IMR-90 (cell line): ENCODE results near the gene AMPD2. TPM values are rescaled to one million over a fixed set of nuclear protein-coding genes. Genes with fewer than 3 reads are reported as not detected.

Experiments
- ATAC-seq: fragments of 200-7000 bp; cut with Tn5 transposase; 2 replicates; pipeline ENCODE4 v1.9.1; 2020; ENCODE audit warnings: low read depth, mild to moderate bottlenecking, moderate library complexity
- BruUV-seq: library from RNA; stranded (reverse); fragments of 400-500 nt; replicated peaks from 2 replicates; lab custom pipeline; 2021; lab: Mats Ljungman, UMichigan
- CTCF ChIA-PET: fragments of 300-600 bp; formaldehyde crosslinking; extraction: SDS; loops from one replicate; lab custom pipeline; 2021; ENCODE audit warnings: antibody characterized with exemption; lab: Yijun Ruan, JAX
- POLR2A ChIA-PET: fragments of 300-600 bp; sonication (Branson Sonifier 250); formaldehyde crosslinking; loops from one replicate; lab custom pipeline; 2022; ENCODE audit warnings: antibody characterized with exemption; ENCODE audit not compliant: unreplicated experiment; lab: Charles Lee
- DNase-seq: peaks from one replicate; pipeline ENCODE4 v3.0.0; 2013
- H2AFZ ChIP-seq: replicated peaks from 2 replicates; pipeline ENCODE3; 2013; ENCODE audit warnings: low read length, mild to moderate bottlenecking; ENCODE audit not compliant: poor library complexity
- H2AK5ac ChIP-seq: 2 replicates; pipeline ENCODE4 v1.6.1; 2013; ENCODE audit warnings: low read depth, low read length, inconsistent platforms
- H2AK9ac ChIP-seq: replicated peaks from 2 replicates; pipeline ENCODE3; 2013; ENCODE audit warnings: mild to moderate bottlenecking, low read depth, low read length, moderate library complexity; ENCODE audit not compliant: poor library complexity
- H2BK120ac ChIP-seq: 2 replicates; pipeline ENCODE4 v1.6.1; 2013; ENCODE audit warnings: low read depth, low read length, inconsistent platforms
- H2BK15ac ChIP-seq: 3 replicates; pipeline ENCODE4 v1.6.1; 2013; ENCODE audit warnings: low read depth, low read length, inconsistent platforms
- H2BK20ac ChIP-seq: 2 replicates; pipeline ENCODE4 v1.6.1; 2013; ENCODE audit warnings: low read depth, mild to moderate bottlenecking, inconsistent platforms, low read length, moderate library complexity
- H2BK5ac ChIP-seq: 2 replicates; pipeline ENCODE4 v1.6.1; 2013; ENCODE audit warnings: mild to moderate bottlenecking, low read depth, low read length, inconsistent platforms; ENCODE audit not compliant: poor library complexity, severe bottlenecking
- H3K14ac ChIP-seq: replicated peaks from 2 replicates; pipeline ENCODE4 v1.6.1; 2013; ENCODE audit warnings: low read depth, low read length, inconsistent platforms
- H3K18ac ChIP-seq: 2 replicates; pipeline ENCODE4 v1.6.1; 2013; ENCODE audit warnings: low read depth, low read length, control low read depth
- H3K23ac ChIP-seq: 2 replicates; pipeline ENCODE4 v1.6.1; 2013; ENCODE audit warnings: low read depth, low read length, inconsistent platforms
- H3K27ac ChIP-seq: 2 replicates; pipeline ENCODE4 v1.5.1; 2013; ENCODE audit warnings: mild to moderate bottlenecking, control low read depth, low read length; ENCODE audit not compliant: insufficient read depth
- H3K27me3 ChIP-seq: 2 replicates; pipeline ENCODE4 v1.6.1; 2013; ENCODE audit warnings: low read length; ENCODE audit not compliant: control insufficient read depth, insufficient read depth
- H3K36me3 ChIP-seq: 2 replicates; pipeline ENCODE4 v1.6.1; 2013; ENCODE audit warnings: low read length, mixed read lengths; ENCODE audit not compliant: control insufficient read depth, insufficient read depth
- H3K4ac ChIP-seq: 2 replicates; pipeline ENCODE4 v1.6.1; 2013; ENCODE audit warnings: low read depth, low read length, inconsistent platforms
- H3K4me1 ChIP-seq: 2 replicates; pipeline ENCODE4 v1.6.1; 2013; ENCODE audit warnings: low read length, mixed read lengths; ENCODE audit not compliant: control insufficient read depth, insufficient read depth
- H3K4me2 ChIP-seq: 2 replicates; pipeline ENCODE4 v1.6.1; 2013; ENCODE audit warnings: low read depth, mild to moderate bottlenecking, control low read depth, low read length, moderate library complexity
- H3K4me3 ChIP-seq: 2 replicates; pipeline ENCODE4 v1.5.1; 2013; ENCODE audit warnings: low read depth, mild to moderate bottlenecking, control low read depth, low read length, moderate library complexity; ENCODE audit not compliant: insufficient read depth
- H3K56ac ChIP-seq: 2 replicates; pipeline ENCODE4 v1.6.1; 2013; ENCODE audit warnings: low read length, inconsistent platforms; ENCODE audit not compliant: insufficient read depth; ENCODE audit errors: extremely low read depth
- H3K79me1 ChIP-seq, 2 experiments: 2 replicates each; pipeline ENCODE4 v1.6.1; 2013; ENCODE audit warnings: low read length in 2 of 2, inconsistent platforms in 1 of 2, low read depth in 1 of 2
- H3K9ac ChIP-seq: 2 replicates; pipeline ENCODE4 v1.6.1; 2013; ENCODE audit warnings: low read depth, low read length, control low read depth
- H3K9me1 ChIP-seq: 2 replicates; pipeline ENCODE4 v1.6.1; 2013; ENCODE audit warnings: low read length, inconsistent platforms; ENCODE audit not compliant: insufficient read depth
- H3K9me3 ChIP-seq: 2 replicates; pipeline ENCODE4 v1.6.1; 2013; ENCODE audit warnings: low read length; ENCODE audit not compliant: control insufficient read depth, insufficient read depth
- H4K20me1 ChIP-seq: 2 replicates; pipeline ENCODE4 v1.6.1; 2013; ENCODE audit warnings: low read length, inconsistent platforms; ENCODE audit not compliant: insufficient read depth
- H4K5ac ChIP-seq: 2 replicates; pipeline ENCODE4 v1.6.1; 2013; ENCODE audit warnings: mild to moderate bottlenecking, low read depth, low read length, control low read depth
- H4K8ac ChIP-seq, 2 experiments: 2 replicates each; pipeline ENCODE4 v1.6.1; 2013; ENCODE audit warnings: low read depth in 2 of 2, low read length in 2 of 2, control low read depth in 1 of 2, inconsistent platforms in 1 of 2
- H4K91ac ChIP-seq: 2 replicates; pipeline ENCODE4 v1.6.1; 2013; ENCODE audit warnings: low read depth, low read length, inconsistent platforms; ENCODE audit not compliant: insufficient read depth
- MXI1 ChIP-seq: IDR thresholded peaks from 2 replicates; pipeline ENCODE4 v1.6.1; 2012; ENCODE audit warnings: low read depth, mild to moderate bottlenecking, low read length, moderate library complexity, borderline replicate concordance
- RCOR1 ChIP-seq: IDR thresholded peaks from 2 replicates; pipeline ENCODE4 v1.6.1; 2012; ENCODE audit warnings: mild to moderate bottlenecking, low read length, improper control_type of control experiment; ENCODE audit not compliant: insufficient replicate concordance
- RFX5 ChIP-seq: IDR thresholded peaks from 2 replicates; pipeline ENCODE4 v1.8.0; 2012; ENCODE audit warnings: low read depth, mild to moderate bottlenecking, low read length, moderate library complexity
- WGBS, 2 experiments: methylation state at CpG; one replicate each; pipeline versions ENCODE4 v1.1.5 to v1.1.7; 2013; ENCODE audit warnings: missing lambda C conversion rate in 2 of 2; ENCODE audit not compliant: insufficient read length in 1 of 2; ENCODE audit errors: extremely low coverage in 2 of 2; 5-methylcytosine and 5-hydroxymethylcytosine counted together
- dilution Hi-C: fragments of 300-500 bp; cut with HindIII; formaldehyde crosslinking; loops from one replicate; pipeline ENCODE4 v1.14.3; 2018; ENCODE audit warnings: low sequenced_read_pairs; ENCODE audit not compliant: unreplicated experiment
- in situ Hi-C: fragments of 300-500 bp; cut with MboI; formaldehyde crosslinking; loops from 3 replicates; pipeline ENCODE4 v1.14.3; 2019; ENCODE audit warnings: low sequenced_read_pairs, inconsistent platforms, mixed read lengths
- intact Hi-C: fragments of 100-400 bp; cut with micrococcal nuclease; formaldehyde crosslinking; loops from 2 replicates; pipeline ENCODE4 v1.10.0; 2022
- polyA plus RNA-seq, 3 experiments: library from polyadenylated mRNA; depleted of rRNA; stranded (reverse); fragments of >200 nt; gene quantifications; 2 replicates each; pipeline ENCODE4 v1.2.3, GENCODE V29; 2012; ENCODE audit warnings: low replicate concordance in 1 of 3
- total RNA-seq: library from RNA; depleted of rRNA; stranded (reverse); fragments of >200 nt; gene quantifications from 2 replicates; pipeline ENCODE4 v1.2.3, GENCODE V29; 2012

AMPD2 gene
- total and polyA plus RNA-seq, 2 of the 4 experiments (the other 2 are of a cell fraction): 61.5 to 103 TPM

DNA sequence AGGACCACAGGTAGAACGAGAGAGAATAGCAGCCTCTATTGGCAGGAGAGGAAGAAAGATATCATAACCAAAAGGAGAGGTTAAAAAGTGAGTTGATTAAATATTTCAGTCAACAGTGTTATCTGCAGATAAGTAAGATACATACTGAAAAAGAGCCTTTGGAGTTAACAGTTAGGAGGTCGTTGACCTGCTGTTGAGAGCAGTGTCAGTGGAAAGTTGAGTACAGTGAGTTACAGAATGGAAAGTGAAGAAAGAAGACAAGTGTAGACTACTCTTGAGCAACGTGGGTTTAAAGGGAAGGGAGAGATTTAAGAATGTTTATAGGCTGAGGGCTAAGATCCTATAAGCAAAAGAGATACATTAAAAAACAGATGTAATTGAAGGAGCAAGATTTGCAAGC is 30.5 kb upstream of the AMPD2 start:
- H3K27ac ChIP-seq: no peak overlapping the region
- WGBS, 2 experiments: 100% methylated on average over 2 of the region's 3 CpGs; no CpG with 5 or more reads in 1 of the 2 experiments
- H4K91ac ChIP-seq: no peak overlapping the region
- H4K20me1 ChIP-seq: no peaks in the 10 kb centered on the region; the same call in 1 of the 2 replicates
- no peak overlapping the region for H2AK9ac ChIP-seq
- H3K4me2 ChIP-seq: no peak overlapping the region
- H2BK20ac ChIP-seq: no peak overlapping the region
- H2BK120ac ChIP-seq: no peak overlapping the region
- BruUV-seq: no TSS peak
- no peak overlapping the region for H3K14ac ChIP-seq
- no peaks in the 10 kb centered on the region for H3K9me1 ChIP-seq
- H2BK5ac ChIP-seq: no peak overlapping the region
- no peak for ATAC-seq
- H3K23ac ChIP-seq: no peak overlapping the region
- H2AK5ac ChIP-seq: no peak overlapping the region
- H3K27me3 ChIP-seq: no peaks in the 10 kb centered on the region
- TF ChIP-seq RCOR1 (no peak), MXI1 (no peak), RFX5 (no peak)
- H3K36me3 ChIP-seq: peaks cover 33% of the 10 kb centered on the region
- intact Hi-C loops (no loop called here), in situ Hi-C loops (no loop called here), dilution Hi-C loops (no loop called here)
- H3K56ac ChIP-seq: no peak overlapping the region
- H2BK15ac ChIP-seq: no peak overlapping the region
- H3K4me3 ChIP-seq: no peak overlapping the region
- no peak overlapping the region for H3K4ac ChIP-seq
- DNase-seq: no peak
- no peaks in the 10 kb centered on the region for H3K9me3 ChIP-seq
- ChIA-PET POLR2A (no interaction called here), CTCF (no interaction called here)
- H2AFZ ChIP-seq: no peak overlapping the region
- H4K8ac ChIP-seq: no peak overlapping the region
- peaks cover 27 to 31% of the 10 kb centered on the region in 2 experiments for H3K79me1 ChIP-seq
- H3K4me1 ChIP-seq: peaks cover 5% of the 10 kb centered on the region; the same call in 1 of the 2 replicates
- no peak overlapping the region for H3K18ac ChIP-seq
- H3K9ac ChIP-seq: no peak overlapping the region
- H4K5ac ChIP-seq: no peak overlapping the region
